GM12891 (cell line): ENCODE results near the gene MAS1L.

ENCODE experiments used
- DNase-seq: peaks from one replicate; pipeline ENCODE4 v3.0.0; 2011; ENCODE audit warnings: low spot score; ENCODE audit not compliant: insufficient read length
- FAIRE-seq: peaks from 2 replicates; lab custom pipeline; 2011; peaks lifted over from hg19 to GRCh38; lab: Jason Lieb, UNC
- PAX5 ChIP-seq: IDR thresholded peaks from 2 replicates; pipeline ENCODE4 v1.6.1; 2011; ENCODE audit warnings: low read length, moderate library complexity, mild to moderate bottlenecking; ENCODE audit not compliant: insufficient read depth, severe bottlenecking
- POLR2A ChIP-seq: IDR thresholded peaks from 2 replicates; pipeline ENCODE4 v1.6.1; 2011; ENCODE audit warnings: low read depth, low read length, control low read depth
- POLR2AphosphoS5 ChIP-seq: IDR thresholded peaks from 2 replicates; pipeline ENCODE4 v1.6.1; 2011; ENCODE audit warnings: low read depth, low read length, control low read depth
- POU2F2 ChIP-seq: IDR thresholded peaks from 2 replicates; pipeline ENCODE4 v1.6.1; 2011; ENCODE audit warnings: low read depth, mild to moderate bottlenecking, control low read depth, low read length, moderate library complexity
- SPI1 ChIP-seq: IDR thresholded peaks from 2 replicates; pipeline ENCODE4 v1.6.1; 2011; ENCODE audit warnings: low read depth, low read length, control low read depth
- TAF1 ChIP-seq: IDR thresholded peaks from 2 replicates; pipeline ENCODE4 v1.6.1; 2011; ENCODE audit warnings: low read depth, low read length, control low read depth

Gene MAS1L

DNA sequence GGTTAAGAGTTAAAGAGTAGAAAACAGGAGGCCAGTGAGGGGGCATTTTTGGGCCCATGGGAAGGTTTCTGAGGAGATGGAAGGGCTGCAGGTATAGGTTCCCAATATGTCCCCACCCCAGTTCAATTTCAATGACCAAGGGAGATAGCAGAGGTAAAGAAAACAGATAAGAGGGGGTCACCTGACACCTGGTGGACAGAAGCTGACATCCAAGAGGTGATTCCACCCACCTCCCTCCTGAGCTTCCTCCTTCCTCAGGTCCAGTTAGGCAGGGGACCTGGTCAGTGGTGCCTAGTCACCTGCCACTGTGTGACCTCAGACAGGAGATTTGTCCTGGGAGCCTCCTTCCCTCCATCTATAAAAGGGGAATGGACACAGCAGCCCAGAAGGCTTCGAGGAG lies 29.5 kb upstream of the MAS1L start:
- no peak for FAIRE-seq
- no peak for TF ChIP-seq TAF1
- TF ChIP-seq POLR2AphosphoS5, result no peak
- TF ChIP-seq PAX5, result no peak
- no peak for TF ChIP-seq POU2F2
- TF ChIP-seq POLR2A, result no peak
- no peak for TF ChIP-seq SPI1
- no peak for DNase-seq

DNA sequence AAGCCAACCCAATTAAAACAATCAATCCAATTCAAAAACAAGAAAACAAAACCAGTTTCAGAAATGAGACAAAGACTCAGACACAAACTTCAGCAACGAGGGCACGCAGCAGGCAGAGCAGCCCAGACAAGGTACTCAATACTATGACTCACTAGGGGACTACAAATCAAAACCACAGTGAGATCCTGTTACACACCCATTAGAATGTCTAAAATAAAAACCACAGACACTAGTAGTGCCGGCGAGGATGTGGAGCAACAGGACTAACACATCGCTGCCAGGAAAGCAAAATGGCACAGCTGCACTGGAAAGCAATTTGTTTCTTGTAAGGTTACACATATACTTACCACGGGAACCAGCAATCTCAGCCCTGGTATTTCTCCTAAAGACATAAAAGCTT lies 28.4 kb upstream of the MAS1L start:
- TF ChIP-seq POLR2AphosphoS5, result no peak
- TF ChIP-seq POU2F2, result no peak
- no peak for TF ChIP-seq POLR2A
- no peak for TF ChIP-seq SPI1
- TF ChIP-seq TAF1, result no peak
- no peak for TF ChIP-seq PAX5
- no peak for FAIRE-seq
- DNase-seq, result no peak

DNA sequence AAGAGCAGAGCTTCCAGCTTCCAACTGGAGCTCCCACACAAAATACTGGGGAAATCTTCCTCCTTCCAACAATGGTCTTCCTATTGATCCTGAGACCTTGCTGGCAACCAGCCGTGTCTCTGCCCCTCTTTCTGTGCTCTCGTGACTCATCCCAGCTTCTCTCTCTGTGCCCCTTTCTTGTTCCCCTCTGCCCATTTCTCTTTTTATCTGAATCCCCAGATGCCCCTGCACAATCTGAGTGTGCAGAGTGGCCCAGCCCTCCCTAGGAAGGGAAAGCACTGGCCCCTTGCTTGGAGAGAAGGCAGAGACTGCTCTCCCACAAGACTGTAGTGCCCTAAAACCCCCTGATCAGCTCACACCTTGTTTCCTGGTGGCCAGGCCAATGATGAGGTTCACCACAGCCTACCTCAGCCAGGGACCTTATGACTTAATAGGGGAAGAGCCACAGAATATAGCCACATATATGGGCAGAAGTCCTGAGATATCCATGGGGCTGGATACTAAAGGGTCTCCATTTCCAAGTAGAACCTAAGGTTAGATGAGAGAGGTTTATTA lies 23.1 kb upstream of the MAS1L start:
- no peak for TF ChIP-seq TAF1
- no peak for TF ChIP-seq POLR2A
- TF ChIP-seq POLR2AphosphoS5, result no peak
- no peak for TF ChIP-seq SPI1
- TF ChIP-seq PAX5, result no peak
- TF ChIP-seq POU2F2, result no peak
- FAIRE-seq (no peak), DNase-seq (no peak)

DNA sequence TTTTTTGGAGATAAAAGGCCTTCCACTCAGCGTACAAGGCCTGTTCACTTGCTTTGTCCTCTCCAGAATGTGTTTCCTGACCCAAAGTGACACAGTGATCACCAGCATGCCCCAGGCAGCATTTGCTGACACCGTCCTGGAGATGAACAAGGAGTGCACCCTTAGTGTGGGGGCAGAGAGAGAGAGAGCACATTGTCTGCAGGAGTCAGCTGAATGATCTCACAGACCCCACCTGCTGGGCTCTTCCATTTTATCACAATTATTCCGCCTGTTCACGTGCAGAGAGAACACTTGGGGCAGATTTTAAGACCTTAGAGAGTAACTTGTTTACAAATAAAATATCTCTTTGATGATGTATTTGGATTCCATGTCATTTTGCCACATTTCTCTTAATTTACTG lies 22.4 kb upstream of the MAS1L start:
- DNase-seq (no peak), FAIRE-seq (no peak)
- TF ChIP-seq TAF1, result no peak
- TF ChIP-seq POLR2A, result no peak
- no peak for TF ChIP-seq POLR2AphosphoS5
- no peak for TF ChIP-seq POU2F2
- TF ChIP-seq PAX5, result no peak
- TF ChIP-seq SPI1, result no peak

DNA sequence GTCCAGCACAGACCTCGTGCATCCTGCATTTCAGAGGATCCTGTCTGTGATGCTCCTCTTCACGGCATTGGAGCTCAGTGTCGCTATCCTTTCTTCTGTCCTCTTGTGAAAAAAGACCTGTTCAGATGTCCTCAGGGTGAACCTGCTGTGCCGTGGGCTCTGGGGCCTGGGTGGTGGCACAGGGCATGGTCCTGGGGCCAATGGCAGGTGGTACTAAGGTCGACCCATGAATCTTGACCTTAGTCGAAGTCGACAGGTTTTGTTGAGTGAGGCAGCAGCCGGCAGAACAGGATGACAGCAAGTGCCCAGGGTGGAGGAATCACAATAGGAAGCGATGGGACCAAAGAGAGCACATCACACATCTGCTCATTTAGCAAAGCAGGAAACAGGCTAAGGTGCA lies 22.0 kb upstream of the MAS1L start:
- FAIRE-seq (no peak), DNase-seq (no peak)
- TF ChIP-seq POLR2AphosphoS5 (no peak), PAX5 (no peak), SPI1 (no peak), POU2F2 (no peak), POLR2A (no peak), TAF1 (no peak)

DNA sequence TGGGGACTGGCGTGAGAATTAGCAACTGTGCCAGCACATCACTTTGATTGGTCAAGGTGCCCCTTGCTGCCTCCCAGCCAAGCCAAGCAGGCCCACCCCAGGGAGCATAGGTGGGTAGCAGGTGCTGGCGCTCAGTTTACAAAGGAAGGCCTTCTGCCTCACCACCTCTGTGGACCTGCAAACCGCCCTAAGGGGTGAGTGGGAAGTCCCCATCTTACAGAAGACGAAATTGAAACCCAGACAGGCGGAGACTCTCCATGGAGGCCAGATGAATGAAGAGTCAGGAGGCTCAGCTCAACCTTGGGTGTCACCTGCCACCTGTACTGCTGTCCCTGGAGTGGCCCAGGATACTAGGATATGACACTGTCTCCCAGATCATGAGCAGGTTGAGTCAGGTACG lies 21.5 kb upstream of the MAS1L start:
- TF ChIP-seq PAX5, result no peak
- FAIRE-seq, result peak; percentile 57
- DNase-seq, result no peak

DNA sequence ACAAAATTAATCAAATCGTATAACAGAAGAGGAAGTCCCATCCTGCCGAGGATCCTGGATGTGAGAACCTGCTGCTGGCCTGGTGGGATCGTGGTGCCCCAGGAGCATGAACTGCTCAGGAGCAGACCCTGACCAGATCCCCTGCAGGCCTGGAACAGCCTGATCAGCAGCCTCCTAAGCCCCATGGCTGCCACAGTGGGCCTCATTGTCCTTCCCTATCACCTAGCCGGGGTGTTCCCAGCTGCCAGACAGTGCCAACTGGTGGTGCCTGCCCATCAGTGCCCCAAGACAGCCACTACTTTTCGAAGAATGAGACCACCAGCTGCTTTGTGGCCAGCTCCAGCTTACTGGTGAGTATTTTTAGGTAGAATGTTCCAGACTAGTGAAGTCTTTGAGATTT lies 19.6 kb upstream of the MAS1L start:
- no peak for FAIRE-seq
- DNase-seq, result no peak
- no peak for TF ChIP-seq TAF1

DNA sequence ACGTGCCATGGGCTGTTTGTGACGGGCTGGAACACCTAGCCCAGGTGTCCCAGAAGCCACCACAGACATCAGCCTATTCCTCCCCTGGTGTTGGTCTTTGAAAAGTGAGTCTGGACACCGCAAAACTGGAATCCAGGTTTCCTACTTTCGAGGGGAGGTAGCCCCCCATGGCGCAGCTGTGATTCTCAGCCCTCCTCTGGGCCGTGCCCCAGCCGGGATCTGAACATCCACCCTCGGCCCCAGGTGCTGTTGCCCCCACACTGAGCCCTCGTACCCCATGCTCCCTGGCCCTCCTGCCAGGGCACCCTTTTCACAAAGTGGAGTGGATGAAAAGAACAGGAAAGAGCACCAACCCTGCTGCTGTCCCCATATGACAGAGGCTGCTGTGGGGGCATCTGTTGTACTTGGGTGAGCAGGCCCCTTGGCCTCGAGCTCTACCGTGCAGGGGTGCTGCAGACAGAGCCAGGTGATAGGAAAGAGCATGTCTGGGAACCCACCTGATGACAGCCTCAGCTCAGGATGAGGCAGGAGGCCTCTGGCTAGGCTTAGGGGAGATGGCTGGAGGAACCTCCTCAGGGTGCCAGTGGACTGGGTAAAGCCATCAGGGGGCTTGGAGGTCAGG lies 18.8 kb upstream of the MAS1L start:
- DNase-seq (no peak), FAIRE-seq (no peak)
- TF ChIP-seq SPI1 (no peak), TAF1 (no peak), POU2F2 (no peak), POLR2AphosphoS5 (no peak), PAX5 (no peak), POLR2A (no peak)

DNA sequence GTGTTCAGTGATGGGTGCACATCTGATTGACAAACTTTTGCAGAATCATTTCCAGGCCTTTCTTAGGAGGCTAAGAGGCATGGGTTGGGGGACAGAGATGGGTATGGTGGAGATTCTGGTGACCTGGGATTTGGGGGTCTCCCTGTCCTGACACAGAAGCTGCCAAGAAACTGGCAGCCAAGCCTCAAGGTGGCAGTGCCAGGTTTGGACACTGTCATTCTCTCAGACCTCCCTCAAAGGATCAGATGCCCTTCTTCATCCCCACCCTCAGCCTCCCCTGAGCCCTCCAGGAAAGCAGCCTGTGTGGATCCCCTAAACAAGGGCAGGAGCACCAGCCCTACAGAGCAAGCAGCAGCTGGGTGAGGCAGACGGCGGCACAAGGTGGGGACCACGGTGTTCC lies 18.1 kb upstream of the MAS1L start:
- DNase-seq (no peak), FAIRE-seq (no peak)
- TF ChIP-seq POLR2A (no peak), SPI1 (no peak), PAX5 (no peak)

DNA sequence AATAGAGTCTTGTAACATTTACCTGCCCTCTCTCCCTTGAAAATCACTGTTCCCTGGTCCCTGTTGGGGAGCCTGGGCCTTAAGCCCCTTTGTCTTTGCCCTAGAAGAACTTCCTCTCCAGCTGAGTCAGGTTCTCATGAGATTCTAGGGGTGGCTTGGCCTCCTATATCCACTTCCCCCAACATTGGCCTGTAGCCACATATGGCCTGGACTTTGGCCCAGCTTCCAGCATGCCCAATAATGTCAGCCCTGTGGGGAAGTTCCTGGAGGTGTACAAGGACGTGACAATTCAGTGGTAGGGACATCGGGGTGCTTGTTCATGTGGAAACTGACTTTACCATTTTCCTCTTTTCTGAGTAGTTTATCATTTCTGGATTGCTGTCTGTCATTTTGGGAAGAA lies 17.2 kb upstream of the MAS1L start:
- FAIRE-seq (no peak), DNase-seq (no peak)
- TF ChIP-seq PAX5 (no peak), POLR2A (no peak), POLR2AphosphoS5 (no peak), POU2F2 (no peak), TAF1 (no peak), SPI1 (no peak)

DNA sequence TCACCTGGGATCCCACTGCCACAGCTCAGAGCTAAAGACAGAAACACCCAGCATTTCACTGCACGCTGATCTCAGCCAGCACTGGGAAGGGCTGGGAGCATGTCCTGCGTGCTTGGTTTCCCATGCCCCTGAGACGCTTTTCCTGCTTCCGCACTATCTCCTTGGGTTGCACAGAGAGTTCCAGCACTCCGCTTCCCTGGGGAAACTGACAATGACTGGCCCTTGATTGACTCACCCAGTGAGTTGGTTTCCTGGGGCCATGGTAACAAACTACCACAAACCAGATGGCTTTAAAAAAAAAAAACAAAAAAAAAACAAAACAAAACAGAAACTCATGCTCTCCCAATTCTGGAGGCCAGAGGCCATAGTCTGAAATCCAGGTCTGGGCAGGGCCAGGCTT lies 14.8 kb upstream of the MAS1L start:
- no peak for DNase-seq
- TF ChIP-seq POLR2A (no peak), TAF1 (no peak), SPI1 (no peak), PAX5 (no peak), POU2F2 (no peak), POLR2AphosphoS5 (no peak)
- FAIRE-seq, result no peak
